Measurements from ENCODE around the gene TNK2.

DNA sequence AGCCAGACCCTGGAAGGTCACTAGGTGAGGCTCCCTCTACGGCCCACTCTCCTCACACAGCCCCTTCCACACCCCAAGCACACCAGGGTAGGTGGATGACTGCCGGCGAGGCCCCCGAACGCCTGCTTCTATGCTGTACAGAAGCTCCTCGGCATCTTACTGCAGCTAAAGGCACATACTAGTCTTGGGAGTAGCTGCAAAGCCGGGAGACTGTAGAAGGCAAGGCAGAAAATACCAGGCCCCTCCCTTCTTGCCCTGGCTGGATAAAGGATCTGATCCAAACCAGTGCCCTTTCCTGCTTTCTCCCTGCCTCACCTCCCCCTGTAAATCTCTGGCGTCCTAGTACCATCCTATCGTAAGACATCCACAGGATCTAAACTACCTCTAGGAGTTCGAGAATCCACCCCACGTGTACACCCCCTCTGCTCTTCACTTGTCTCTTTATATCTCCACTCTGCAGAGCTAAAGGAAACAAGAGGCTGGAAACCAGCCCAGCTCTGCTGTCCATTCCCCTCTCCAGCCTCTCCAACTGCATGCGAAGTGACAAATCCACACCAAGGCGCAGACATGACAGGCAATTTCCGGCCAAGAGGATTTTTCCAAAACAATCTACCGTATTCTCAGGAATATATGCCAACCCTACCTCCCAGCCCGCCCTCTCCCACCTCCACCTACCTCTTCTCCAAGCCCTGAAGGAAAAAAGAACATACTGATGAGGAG is 11.8 kb downstream of the TNK2 start:
- TF ChIP-seq, protein P1, sequence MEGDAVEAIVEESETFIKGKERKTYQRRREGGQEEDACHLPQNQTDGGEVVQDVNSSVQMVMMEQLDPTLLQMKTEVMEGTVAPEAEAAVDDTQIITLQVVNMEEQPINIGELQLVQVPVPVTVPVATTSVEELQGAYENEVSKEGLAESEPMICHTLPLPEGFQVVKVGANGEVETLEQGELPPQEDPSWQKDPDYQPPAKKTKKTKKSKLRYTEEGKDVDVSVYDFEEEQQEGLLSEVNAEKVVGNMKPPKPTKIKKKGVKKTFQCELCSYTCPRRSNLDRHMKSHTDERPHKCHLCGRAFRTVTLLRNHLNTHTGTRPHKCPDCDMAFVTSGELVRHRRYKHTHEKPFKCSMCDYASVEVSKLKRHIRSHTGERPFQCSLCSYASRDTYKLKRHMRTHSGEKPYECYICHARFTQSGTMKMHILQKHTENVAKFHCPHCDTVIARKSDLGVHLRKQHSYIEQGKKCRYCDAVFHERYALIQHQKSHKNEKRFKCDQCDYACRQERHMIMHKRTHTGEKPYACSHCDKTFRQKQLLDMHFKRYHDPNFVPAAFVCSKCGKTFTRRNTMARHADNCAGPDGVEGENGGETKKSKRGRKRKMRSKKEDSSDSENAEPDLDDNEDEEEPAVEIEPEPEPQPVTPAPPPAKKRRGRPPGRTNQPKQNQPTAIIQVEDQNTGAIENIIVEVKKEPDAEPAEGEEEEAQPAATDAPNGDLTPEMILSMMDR (IDR thresholded peaks at IDR 0.05), result no peak
- no peak for TF ChIP-seq POLR2A (IDR thresholded peaks at IDR 0.05)
